Inferior parietal cortex (tissue), 1 donor: ENCODE measurements around the gene RASIP1.
"Not testable (repeated sequence)": the region's sequence is repeated elsewhere in the genome, so short reads cannot be mapped to it uniquely, and the experiment has no call there.

Experiments used
- DNase-seq: peaks from one replicate; pipeline ENCODE4 v3.0.0-alpha.2; 2016; ENCODE audit errors: extremely low spot score

RASIP1 gene

GRCh38 chr19:48731452-48731851, 9.0 kb downstream of the RASIP1 start:
- DNase-seq: no peak

- no peak for DNase-seq
These were observed 11.3 kb downstream of the RASIP1 start for GRCh38 chr19:48728911-48729664.

- DNase-seq: no peak
These were observed 13.9 kb downstream of the RASIP1 start for GRCh38 chr19:48726556-48726955.

DNA sequence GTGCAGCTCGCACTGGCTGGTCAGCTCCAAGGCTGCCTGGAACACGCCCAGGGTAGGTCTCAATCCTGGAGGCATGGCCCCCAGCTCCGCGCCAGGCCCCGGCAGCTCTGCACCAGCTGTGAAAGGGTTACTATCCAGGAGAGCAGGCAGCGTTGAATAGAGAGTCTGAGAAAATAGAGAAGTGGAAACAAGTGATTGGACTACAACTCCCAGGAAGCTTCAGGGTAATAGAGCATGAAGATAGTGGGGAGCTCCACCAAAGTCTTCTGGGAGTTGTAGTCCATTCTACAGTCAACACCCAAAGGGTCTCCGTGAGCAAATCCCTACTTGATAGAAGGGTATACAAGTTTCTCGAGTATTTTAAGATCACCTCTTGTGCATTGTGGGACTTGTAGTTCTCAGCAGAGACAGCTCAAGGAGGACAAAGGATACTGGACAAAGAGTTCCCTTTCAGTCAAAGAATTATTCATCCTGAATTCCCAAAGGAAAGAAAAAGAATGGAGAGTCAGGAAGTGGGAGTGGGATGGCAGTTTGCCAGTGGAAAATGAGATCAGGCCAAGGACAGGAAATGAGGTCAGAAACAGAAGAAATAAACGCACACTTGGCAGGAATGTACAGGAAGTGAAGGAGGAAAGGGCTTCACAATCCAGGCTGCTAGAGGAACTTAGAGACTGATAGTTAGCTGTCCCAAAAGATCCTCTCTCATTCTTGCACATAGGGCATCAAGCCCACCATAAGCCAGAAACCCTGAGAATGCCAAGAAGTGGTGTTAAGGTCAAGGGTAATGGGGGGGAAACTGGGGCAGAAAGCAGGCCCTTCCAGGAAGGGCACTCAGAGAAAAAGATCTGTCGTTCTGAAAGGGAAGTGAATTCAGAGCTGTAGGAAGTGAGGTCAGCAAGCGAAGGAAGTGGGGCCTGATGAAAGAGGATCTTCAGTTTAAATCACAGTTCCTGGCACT, 15.3 kb downstream of the RASIP1 start:
- DNase-seq: peak; percentile 63

DNA sequence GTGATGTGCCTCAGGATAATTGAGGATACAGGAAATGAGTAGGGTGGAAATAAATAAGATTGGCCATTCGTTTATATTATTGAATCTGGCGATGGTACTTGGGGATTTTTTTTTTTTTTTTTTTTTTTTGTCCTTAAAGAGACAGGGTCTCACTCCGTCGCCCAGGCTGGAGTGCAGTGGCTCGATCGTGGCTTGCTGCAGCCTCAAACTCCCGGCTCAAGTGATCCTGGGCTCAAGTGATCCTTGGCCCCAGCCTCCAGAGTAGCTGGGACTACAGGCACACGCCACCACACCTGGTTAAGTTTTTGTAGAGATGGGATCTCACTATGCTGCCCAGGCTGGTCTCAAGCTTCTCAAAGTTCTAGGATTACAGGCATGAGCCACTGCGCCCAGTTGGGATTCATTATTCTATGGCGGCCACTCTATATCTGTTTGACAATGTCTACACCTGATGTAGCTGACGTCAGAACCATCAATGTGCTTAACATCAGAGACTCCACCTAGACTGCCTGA, 18.2 kb downstream of the RASIP1 start:
- DNase-seq: no peak

DNA sequence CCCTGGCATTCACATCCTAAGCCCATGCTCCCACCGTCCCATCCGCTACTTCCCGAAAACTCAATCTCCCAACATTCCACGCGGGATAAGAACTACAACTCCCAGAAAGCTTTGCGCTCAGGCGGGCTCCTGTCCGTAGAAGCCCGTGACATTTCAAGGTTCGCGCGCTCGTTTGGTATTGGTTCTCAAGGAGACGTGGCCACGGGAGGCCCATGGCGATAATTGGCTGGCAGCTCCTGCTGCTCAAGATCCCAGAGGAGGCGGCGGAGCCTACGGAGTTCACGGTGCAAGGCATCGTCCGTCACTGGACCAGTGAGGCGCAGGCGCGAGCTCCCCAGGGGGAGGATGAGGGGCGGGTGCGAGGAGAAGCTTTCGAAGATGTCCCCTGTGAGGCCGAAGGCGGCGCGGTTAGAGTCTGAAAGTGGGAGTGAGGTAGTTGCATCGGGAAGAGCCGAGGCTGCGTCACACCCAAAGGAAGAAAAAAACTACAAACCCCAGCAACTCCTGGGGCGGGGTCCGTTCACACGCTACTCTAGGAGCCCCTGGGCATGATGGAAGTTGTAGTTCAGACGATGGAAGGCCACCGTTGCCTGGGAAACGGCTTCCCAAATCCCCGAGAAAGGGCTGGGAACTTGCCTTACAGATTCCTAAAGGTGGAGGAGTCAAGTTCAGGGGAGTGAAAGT, 19.7 kb downstream of the RASIP1 start:
- DNase-seq: peak; percentile 99

DNA sequence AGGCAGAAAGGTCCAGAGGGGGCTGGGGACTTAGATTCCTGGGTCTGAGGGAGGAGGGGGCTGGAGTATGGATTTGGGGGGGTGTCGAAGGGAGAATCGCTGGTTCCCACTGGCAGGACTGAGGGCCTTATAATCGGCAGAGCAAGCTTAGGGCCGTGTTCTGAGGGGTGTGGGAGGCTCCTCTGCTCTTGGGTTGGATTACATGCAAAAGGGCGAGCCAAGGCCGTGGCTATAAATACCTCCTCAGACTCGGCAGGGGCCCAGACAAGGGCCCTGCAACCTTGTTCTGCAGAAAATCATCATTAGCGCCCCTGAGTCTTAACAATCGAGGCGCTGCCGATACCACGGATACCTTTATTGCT, 20.2 kb downstream of the RASIP1 start:
- DNase-seq: no peak

GRCh38 chr19:48719263-48720171, 20.9 kb downstream of the RASIP1 start, which contains the start of gene MAMSTR:
Gene MAMSTR, minus strand, starts transcription at chr19:48719725. Its CDS starts 694 bp downstream, at chr19:48719031.
- DNase-seq: no peak

DNA sequence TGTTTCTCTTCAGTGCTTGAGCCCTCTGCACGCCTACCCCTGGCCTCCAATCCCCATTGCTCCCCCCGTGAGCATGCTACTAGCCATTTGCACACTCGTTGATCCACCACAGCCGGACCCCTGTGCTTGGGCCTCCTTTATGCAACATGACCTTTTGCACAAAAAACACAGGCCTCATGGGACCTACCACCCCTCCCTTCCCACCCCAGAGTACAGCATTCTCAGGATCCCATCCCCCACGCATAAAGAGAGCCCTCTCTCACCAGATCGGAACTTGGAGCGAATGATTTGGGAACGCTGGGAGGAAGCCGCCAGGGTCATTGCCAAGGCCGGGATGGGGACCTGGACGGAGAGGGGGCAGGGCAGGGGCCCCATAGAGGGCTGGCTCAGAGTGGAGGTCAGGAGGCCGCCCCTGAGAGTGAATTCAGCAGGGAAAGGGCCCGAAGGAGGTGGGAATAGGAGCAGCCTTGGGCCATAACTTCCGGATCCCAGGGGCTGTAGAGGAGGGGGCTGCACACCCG, 21.6 kb downstream of the RASIP1 start:
- DNase-seq: no peak

DNA sequence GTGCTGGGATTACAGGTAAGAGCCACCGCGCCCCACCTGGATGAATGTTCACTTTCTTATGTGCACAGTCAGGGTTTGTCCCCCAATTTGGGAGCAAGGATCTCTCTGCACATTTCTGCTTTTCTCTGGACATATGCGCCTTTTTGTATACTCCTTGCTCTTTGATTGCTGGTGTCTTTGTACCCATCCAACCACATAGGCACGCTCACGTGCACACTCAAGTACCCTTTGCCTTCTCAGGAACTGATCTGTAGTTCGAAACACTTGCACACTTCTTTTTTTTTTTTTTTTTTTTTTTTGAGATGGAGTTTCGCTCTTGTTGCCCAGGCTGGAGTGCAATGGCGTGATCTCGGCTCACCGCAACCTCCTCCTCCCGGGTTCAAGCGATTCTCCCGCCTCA, 22.3 kb downstream of the RASIP1 start:
- not testable (repeated sequence) for DNase-seq

DNA sequence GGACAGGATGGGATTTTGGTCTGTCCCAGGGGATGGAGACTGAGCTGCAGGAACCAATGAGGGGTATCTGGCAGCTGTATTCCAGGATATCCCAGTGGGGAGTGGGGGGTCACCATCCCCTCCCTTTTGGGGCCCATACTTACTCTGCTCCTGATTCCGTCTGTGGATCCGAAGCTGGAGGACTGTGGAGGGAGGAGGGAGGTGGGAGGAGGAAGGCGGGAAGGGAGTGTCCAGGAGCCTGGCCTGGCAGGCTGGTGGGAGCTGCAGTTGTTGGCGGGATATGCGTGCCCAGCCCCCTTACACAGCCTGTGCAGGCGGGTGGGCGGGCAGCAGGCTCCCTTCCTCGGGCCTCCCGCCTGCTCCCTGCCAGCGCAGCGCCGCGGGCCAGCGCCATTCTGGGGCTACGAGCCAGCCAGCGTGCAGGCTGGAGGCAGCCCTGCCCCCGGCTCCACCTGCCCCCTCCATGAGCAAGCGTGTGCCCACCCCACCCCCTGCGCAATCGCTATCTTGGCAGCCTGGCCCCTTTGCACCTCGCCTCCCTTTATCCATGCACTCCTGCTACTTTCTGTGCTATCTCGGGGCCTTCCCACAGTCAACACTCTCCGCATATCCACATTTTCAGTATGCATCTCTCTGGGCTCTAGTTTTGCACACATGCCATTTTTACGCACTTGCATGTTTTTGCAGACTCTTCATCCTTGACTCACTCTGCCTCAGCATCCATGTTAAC, 23.7 kb downstream of the RASIP1 start:
- DNase-seq: peak; percentile 37

GRCh38 chr19:48715681-48716171, 24.7 kb downstream of the RASIP1 start:
- no peak for DNase-seq

- no peak for DNase-seq
These were observed 25.4 kb downstream of the RASIP1 start for GRCh38 chr19:48714759-48715675.

DNA sequence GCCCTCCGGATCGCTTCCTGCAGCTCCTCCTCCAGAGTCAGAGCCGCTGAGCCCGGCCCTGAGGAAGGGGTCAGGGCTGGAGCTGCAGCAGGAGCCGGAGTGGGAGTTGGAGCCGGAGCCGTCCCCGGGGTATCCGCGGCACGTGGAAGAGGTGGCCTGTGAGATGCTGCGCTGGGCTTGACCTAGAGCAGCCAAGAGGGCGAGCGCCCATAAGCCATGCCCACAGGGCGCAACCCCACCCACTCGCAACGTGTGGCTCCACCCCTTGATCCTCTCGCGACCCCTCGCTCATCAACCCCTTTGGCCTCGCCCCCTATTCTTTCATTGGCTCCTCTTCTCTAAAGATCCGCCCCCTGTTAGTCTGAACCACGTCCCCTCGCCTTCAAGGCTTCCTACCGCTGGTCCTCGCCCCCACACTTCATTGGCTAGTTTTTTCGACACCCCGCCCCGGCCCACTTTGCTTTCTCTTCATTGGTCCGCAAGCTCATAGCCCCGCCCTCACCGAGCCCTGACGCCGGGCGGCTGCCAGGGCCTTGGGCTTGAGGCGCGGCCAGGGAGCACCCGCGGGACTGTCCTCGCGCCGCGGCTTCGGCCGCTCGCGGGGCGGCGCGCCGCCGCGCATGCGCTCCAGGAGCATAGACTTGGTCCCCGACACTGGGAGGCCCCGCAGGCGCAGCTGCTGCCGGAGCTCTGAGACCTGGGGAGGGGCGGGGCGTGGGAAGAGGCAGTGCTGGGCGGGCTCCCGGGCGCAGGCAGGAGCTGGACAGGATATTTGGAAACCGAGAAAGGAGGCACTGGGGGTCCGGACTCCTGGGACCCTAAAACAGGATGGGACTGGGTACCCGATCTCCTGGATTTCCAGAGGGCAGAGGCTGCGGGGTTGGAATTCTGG, 26.3 kb downstream of the RASIP1 start:
- DNase-seq: peak; percentile 97

DNA sequence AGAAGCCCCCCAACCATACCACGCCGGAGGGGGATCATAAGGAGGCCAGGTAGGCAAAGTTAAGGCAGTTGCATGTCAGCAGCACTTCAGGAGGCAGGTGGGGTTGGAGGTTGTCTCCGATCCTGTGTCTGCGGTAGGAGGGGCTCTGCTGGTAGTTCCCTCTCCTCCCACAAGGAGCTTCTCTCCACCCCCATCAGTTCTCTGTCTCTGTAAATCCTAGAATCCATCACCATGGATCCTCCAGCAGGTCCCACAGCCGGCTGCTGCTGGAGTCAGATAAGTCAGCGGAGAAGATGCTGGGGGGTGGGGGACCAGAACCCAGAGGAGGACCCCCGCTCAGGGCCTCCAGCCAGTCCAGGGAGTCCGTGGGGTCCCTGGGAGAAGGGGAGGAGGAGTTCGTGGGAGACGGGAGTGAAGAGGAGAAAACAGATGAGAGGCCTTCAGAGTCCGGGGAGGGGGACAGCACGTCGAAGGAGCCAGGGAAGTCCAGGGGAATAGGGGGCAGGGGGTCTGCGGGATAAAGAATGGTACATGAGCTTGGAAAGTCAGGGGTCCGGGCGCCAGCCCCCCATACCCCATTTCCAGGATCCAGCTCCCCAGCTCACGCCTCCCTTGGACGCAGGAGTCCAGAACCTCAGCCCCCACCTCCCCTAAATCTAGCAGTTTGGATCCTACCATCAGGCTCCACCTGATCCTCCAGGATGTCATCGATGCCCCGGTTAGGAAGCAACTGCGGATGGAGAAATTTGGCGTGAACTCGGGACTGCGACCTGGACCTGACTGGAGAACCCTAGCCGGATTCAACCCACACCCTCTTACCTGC, 27.2 kb downstream of the RASIP1 start:
- no peak for DNase-seq

- no peak for DNase-seq
These were observed 29.2 kb downstream of the RASIP1 start for GRCh38 chr19:48711106-48711662.
